ENCODE results near the gene ARL8A.

The ARL8A gene

DNA sequence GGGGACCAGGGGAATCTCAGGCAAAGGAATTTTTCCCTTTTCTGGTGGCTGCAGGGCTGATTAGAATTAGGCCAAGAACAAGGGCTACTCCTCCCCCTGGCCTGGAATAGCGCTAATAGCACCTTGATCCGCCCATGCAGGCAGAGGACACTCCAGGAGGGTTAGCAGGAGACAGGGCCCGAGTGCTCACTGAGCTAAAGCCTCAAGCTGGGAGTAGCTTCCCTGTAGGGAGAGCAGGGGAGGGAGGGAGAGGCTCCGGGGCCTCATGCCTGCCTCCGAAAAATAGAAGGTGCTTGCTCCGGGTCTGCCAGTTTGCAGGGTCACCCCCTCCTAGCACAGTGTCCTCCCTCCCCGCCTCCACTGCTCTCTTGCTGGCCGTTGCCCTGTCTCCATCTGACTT, 12.1 kb upstream of the ARL8A start:
- no peak for TF ChIP-seq GATA3 (IDR thresholded peaks at IDR 0.05; ENCODE audit: low read depth, low read length)
- no peak for TF ChIP-seq GATA2 (IDR thresholded peaks at IDR 0.05; ENCODE audit: low read depth, low read length)

DNA sequence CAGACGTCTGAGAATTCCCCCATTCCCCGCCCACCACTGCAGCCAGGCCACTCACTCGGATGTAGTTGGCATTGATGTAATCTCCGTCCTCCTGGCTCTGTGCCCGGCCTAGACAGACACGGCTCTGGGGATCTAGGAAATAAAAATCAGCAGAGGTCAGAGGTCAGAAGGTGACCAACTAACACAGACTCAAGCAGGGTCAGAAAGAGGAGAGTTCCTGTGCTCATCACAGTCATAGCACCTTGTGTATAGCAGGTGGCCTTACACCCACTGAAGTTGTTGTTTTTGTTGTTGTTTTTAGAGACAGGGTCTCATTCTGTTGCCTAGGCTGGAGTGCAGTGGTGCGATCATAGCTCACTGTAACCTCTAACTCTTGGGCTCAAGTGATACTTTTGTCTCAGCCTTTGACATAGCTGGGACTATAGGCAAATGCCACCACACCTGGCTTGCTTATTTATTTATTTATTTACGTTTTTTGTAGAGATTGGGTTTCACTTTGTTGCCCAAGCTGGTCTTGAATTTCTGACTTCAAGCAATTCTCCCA, 11.0 kb upstream of the ARL8A start:
- TF ChIP-seq GATA2 (IDR thresholded peaks at IDR 0.05; ENCODE audit: low read depth, low read length) (peak; percentile 99), GATA3 (IDR thresholded peaks at IDR 0.05; ENCODE audit: low read depth, low read length) (no peak; the same call in 1 of the 2 replicates)

DNA sequence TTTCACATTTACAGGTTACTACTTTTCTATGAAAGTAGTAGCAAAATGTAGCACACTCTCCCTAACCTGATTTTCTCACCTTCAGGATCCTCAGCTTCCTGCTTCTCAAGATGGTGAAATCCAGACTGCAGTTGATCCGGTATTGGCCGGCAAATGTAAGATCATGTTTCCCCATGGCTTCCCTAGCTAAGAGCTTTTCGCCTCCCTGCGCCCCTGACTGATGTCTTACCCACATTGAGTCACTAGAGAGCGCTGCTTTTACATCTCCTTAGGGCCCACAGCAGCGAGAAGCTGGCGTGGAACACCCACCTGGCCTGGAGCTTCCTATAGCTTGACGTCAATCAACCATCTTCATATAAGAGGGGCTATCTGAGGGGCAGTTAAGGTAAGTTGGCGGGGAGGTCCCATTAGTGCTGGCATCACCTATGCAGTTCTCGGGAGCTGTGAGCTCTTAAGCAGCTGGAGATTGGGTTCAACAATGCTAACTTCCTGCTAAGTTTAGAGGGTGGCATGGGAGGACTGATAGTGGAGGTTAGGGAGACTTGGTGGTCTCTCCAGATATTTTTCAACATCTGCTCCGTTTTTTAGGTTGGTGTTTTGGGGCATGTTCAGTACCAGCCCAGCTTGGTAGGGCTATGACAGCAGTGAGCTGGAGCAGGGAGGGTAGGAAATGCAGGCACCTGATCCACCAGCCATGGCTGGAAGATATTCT, 10.4 kb upstream of the ARL8A start:
- no peak for TF ChIP-seq GATA2 (IDR thresholded peaks at IDR 0.05; ENCODE audit: low read depth, low read length)
- no peak for TF ChIP-seq GATA3 (IDR thresholded peaks at IDR 0.05; ENCODE audit: low read depth, low read length)

DNA sequence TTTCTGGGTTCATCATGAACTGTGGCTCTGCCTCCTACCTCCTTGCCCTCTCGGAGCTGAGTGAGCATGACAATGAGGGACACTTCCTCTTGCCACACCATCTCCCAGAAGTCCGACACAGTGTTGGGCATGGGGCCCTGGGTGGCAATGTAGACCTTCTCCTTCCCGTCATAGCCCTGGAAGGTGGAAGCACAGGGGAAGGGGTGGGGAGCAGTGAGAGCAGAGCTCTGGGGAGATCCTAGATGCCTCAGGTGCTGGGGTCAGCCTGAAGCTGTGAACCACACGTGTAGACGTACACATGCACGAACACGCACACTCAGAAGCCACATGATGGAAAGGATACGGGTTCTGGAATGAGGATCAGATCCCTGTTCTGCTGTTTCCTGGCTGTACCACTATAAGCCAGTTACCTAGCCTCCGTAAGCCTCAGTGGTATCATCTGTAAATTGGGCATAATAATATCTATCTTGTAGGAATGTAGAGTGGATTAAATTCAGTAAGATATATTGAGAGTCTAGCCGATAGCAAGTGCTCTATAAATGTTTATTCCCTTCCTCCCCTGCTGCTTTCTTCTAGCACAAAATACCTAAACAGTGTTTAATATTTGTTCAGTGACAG, 9.7 kb upstream of the ARL8A start:
- TF ChIP-seq GATA3 (IDR thresholded peaks at IDR 0.05; ENCODE audit: low read depth, low read length) (no peak), GATA2 (IDR thresholded peaks at IDR 0.05; ENCODE audit: low read depth, low read length) (no peak)

DNA sequence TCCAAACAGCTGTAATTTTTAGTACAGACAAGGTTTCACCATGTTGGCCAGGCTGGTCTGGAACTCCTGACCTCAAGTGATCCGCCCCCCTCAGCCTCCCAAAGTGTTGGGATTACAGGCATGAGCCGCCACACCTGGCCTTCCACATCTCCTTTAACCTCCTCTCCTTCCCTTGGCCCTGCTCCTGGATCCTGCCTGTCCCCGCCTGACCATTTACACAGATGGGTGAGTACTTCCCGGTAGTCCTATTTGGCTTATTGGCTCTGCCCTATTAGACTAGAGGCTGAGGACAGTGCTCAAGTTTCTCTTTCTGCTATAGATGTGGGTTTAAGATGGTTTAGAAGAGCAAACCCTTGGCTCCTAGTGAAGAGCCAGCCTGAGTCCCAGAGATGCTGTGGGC, 8.7 kb upstream of the ARL8A start:
- TF ChIP-seq GATA3 (IDR thresholded peaks at IDR 0.05; ENCODE audit: low read depth, low read length): no peak
- no peak for TF ChIP-seq GATA2 (IDR thresholded peaks at IDR 0.05; ENCODE audit: low read depth, low read length)

DNA sequence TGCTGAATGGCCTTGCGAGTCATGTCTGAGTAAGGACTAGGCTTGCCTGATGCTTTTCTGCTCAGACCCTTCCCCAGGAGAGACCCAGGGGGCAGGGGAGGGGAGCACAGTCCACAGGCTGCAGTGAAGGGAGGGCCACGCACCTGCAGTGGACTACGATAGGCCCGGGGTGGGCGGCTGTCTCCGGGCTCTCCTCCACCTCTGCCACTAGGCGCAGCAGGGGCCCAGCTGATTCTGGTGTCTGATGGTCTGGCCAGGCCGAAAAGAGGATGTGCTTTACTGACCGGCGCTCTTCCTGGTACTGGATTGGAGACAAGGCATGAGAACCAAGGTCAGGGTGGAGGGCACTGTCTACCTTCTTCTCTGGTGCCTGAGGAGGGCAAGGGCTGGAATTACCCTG, 7.9 kb upstream of the ARL8A start:
- TF ChIP-seq GATA3 (IDR thresholded peaks at IDR 0.05; ENCODE audit: low read depth, low read length): no peak
- no peak for TF ChIP-seq GATA2 (IDR thresholded peaks at IDR 0.05; ENCODE audit: low read depth, low read length)

DNA sequence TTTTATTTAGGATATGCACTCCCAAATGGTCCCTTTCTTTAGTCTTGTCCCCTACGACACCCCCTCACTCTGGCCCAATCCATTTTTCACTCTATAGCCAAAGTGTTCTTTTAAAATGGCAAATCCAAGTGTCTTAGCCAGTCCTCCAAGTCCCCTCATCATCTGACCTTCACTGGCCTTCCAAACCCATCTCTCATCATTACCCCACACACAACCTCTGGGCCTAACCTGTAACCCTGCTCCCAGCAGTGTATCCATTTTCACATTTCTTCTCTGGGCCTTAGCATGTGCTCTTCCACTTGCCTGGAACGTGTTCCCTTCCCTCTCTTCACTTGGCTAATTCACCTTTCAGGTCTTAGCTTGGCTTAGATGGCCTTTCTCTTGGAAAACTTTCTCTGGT, 6.5 kb upstream of the ARL8A start:
- no peak for TF ChIP-seq GATA2 (IDR thresholded peaks at IDR 0.05; ENCODE audit: low read depth, low read length)
- TF ChIP-seq GATA3 (IDR thresholded peaks at IDR 0.05; ENCODE audit: low read depth, low read length): no peak

DNA sequence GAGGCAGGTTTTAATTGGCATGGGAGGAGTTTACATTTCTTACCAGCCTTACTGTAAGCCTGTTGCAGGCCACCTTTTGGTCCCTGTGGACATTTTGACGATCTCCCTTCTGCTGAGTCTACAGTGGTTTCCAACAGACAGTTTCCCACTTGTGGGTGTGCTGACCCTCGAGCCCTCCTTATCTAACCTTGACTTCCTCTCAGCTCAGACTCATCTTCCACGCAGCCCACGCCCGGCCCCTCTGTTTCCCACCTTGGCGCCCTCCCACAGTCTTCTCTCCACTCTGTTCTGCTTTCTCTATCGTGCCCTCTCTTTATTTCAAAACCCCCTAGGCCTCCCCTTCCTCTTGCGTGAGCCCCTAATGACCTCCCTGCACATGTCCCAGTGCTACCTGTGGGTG, 6.1 kb upstream of the ARL8A start:
- TF ChIP-seq GATA2 (IDR thresholded peaks at IDR 0.05; ENCODE audit: low read depth, low read length): no peak
- TF ChIP-seq GATA3 (IDR thresholded peaks at IDR 0.05; ENCODE audit: low read depth, low read length): no peak

DNA sequence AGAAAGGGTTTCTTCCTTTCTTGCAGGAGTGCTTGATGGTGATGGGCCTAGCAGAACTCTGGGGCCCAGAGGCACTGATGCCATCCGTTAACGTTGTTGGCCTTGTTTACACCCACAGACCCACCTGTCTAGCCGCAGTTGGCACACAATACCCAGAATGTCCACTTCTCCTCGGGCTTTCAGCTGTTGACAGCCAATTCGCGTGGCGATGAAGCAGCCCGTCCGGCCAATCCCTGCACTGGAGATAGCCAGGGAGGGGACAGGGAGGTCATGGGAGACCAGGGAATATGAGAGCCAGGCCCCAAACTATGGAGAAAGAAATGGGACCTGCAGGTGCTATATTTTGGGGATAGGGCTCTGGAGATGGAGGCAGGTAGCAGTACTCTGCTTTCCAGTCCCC, 5.7 kb upstream of the ARL8A start:
- TF ChIP-seq GATA3 (IDR thresholded peaks at IDR 0.05; ENCODE audit: low read depth, low read length) (no peak), GATA2 (IDR thresholded peaks at IDR 0.05; ENCODE audit: low read depth, low read length) (no peak)

DNA sequence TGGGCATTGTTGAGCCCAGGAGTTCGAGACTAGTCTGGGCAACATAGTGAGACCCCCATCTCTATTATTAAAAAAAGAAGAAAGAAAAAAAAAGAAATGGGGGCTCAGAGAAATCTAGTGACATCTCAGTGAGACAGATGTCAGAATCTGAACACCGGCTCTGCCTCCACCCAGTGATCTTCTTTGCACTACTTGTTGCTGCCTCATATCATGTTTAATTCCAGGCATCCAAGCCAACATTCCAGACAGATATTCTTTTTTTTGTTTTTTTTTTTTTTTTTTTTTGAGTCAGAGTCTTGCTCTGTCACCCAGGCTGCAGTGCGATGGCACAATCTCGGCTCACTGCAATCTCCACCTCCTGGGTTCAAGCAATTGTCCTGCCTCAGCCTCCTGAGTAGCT, 5.0 kb upstream of the ARL8A start:
- no peak for TF ChIP-seq GATA2 (IDR thresholded peaks at IDR 0.05; ENCODE audit: low read depth, low read length)
- no peak for TF ChIP-seq GATA3 (IDR thresholded peaks at IDR 0.05; ENCODE audit: low read depth, low read length)

DNA sequence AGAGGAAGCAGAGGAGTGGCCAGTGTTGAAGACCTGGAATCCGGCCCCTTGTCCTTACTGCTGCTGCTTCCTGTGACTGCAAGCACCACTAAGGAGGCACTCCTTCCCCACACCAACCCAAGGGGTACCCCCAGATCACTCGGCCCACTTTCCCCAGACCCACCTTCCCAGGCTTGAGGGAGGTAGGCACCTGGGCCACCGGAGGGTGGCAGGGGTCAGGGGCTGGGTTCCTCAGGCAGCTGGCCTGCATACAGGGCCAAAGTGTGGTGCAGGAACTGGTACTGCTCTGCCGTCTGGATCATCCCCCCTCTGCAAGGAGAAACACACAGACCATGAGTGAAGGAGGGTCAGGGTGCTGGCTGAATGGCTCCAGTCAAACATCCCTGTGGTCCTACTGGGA, 3.9 kb upstream of the ARL8A start:
- TF ChIP-seq GATA3 (IDR thresholded peaks at IDR 0.05; ENCODE audit: low read depth, low read length): no peak
- no peak for TF ChIP-seq GATA2 (IDR thresholded peaks at IDR 0.05; ENCODE audit: low read depth, low read length)

DNA sequence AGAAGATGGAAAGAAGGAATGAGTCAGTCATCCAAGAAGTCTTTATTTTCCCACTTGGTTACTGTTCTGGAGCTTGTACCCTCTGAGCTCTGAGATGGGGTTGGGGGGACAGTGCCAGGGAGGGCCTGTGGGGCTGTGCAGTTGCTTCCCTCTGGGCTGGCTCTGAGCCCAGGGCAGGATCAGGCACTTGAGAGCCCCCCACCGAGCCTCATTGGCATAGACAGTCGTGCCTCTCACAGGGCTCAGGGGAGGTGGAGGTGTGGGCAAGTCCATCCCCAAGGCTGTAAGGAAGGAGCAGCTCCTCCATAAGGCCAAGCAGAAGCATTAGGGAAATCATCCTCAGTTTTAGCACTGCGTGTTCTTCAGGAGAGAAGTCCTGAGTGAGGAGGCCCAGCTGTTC, 2.5 kb upstream of the ARL8A start:
- no peak for TF ChIP-seq GATA3 (IDR thresholded peaks at IDR 0.05; ENCODE audit: low read depth, low read length)
- TF ChIP-seq GATA2 (IDR thresholded peaks at IDR 0.05; ENCODE audit: low read depth, low read length): no peak

DNA sequence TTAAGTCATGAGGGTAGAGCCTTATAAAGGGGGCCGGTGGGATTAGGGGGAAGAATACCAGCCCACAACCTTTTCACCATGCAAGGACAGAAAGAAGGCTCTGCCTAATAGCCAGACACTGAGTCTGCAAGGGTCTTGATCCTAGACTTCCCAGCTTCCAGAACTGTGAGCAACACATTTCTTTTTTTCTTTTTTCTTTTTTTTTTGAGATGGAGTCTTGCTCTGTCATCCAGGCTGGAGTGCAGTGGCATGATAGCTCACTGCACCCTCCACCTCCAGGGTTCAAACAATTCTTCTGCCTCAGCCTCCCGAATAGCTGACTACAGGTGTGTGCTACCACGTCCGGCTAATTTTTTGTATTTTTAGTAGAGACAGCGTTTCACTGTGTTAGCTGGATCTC, 1.7 kb upstream of the ARL8A start:
- TF ChIP-seq GATA3 (IDR thresholded peaks at IDR 0.05; ENCODE audit: low read depth, low read length): no peak
- TF ChIP-seq GATA2 (IDR thresholded peaks at IDR 0.05; ENCODE audit: low read depth, low read length): no peak

DNA sequence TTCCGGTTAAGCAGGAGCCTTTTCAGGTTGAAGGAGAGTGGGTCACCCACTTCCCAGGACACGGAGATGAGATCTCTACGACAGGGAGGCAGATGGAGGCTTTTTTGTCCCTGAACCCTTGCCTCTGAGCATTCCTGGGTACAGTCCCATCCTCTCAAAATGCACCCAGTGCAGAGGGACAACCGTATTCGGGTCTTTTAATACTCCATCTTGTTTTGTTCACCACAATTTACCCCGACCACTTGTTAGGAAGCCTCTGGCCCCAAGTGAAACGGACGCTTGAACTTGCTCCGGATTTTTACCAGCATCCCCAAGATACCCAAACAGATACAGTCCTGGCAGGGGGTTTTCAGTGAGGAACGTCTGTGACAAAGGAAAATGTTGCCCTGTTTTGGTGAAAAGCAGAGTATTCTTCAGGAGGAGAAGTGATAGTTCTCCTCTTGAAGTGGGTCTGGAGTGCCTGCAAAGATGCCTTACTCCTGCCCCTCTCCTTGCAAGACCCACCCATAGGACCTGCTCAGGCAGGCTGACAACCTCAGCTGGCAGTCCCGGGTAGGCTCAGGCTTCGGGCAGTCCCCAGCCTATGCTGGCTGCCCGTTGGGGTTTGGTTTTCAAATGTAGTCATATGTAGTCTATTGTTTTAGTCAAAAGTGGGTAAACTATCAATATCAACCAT, 669 bp upstream of the ARL8A start:
- TF ChIP-seq GATA3 (IDR thresholded peaks at IDR 0.05; ENCODE audit: low read depth, low read length) (no peak), GATA2 (IDR thresholded peaks at IDR 0.05; ENCODE audit: low read depth, low read length) (no peak)

All from SH-SY5Y (cell line).